NB4 (cell line): ENCODE data around the gene SLC9A8.

Source experiments
- MYC ChIP-seq: IDR thresholded peaks from 2 replicates; pipeline ENCODE4 v1.6.1; 2011; ENCODE audit warnings: low read depth, low read length
- POLR2A ChIP-seq: IDR thresholded peaks from 2 replicates; pipeline ENCODE4 v1.6.1; 2011; ENCODE audit warnings: mild to moderate bottlenecking; ENCODE audit not compliant: insufficient read length; ENCODE audit errors: extremely low read depth
- TF ChIP-seq, protein P1 (sequence below): IDR thresholded peaks from one replicate; pipeline ENCODE4 v1.5.1; 2012; ENCODE audit warnings: low read depth, low read length
- TF ChIP-seq, protein P2 (sequence below): IDR thresholded peaks from 2 replicates; pipeline ENCODE4 v1.6.1; 2011; ENCODE audit warnings: low read depth, low read length

DNA sequence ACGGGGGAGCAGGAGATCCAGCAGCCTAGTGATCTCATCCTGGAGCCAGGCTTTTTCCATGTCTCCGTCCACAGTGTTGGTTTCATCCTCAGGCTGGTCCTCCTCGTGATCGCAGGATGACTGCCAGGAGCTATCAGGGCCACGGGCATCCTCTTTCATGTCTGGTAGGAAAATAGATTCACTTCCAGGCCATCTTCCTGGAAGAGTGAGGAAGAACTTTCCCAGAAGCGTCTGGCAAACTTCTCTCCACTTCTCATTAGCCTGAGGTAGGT lies 15.3 kb upstream of the SLC9A8 start:
- TF ChIP-seq, protein P1, sequence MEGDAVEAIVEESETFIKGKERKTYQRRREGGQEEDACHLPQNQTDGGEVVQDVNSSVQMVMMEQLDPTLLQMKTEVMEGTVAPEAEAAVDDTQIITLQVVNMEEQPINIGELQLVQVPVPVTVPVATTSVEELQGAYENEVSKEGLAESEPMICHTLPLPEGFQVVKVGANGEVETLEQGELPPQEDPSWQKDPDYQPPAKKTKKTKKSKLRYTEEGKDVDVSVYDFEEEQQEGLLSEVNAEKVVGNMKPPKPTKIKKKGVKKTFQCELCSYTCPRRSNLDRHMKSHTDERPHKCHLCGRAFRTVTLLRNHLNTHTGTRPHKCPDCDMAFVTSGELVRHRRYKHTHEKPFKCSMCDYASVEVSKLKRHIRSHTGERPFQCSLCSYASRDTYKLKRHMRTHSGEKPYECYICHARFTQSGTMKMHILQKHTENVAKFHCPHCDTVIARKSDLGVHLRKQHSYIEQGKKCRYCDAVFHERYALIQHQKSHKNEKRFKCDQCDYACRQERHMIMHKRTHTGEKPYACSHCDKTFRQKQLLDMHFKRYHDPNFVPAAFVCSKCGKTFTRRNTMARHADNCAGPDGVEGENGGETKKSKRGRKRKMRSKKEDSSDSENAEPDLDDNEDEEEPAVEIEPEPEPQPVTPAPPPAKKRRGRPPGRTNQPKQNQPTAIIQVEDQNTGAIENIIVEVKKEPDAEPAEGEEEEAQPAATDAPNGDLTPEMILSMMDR = no peak
- TF ChIP-seq POLR2A (no peak), MYC (no peak)
- TF ChIP-seq, protein P2, sequence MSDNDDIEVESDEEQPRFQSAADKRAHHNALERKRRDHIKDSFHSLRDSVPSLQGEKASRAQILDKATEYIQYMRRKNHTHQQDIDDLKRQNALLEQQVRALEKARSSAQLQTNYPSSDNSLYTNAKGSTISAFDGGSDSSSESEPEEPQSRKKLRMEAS = no peak
